Progenitor cell of endocrine pancreas (in vitro differentiated cells): Measurements from ENCODE around the gene GTSE1. TPM values are rescaled to one million over a fixed set of nuclear protein-coding genes. Genes with fewer than 3 reads are reported as not detected.

Source experiments
- DNase-seq: peaks from one replicate; pipeline ENCODE4 v3.0.0; 2021; ENCODE audit warnings: low spot score; ENCODE audit not compliant: unreplicated experiment
- H3K27ac Mint-ChIP-seq: 2 replicates; pipeline ENCODE4 v1.8.0; 2021; ENCODE audit warnings: mild to moderate bottlenecking, moderate library complexity, mixed read lengths
- H3K27me3 Mint-ChIP-seq: 2 replicates; pipeline ENCODE4 v1.8.0; 2021; ENCODE audit warnings: mixed read lengths
- H3K36me3 Mint-ChIP-seq: 2 replicates; pipeline ENCODE4 v1.8.0; 2022; ENCODE audit warnings: mixed read lengths; ENCODE audit not compliant: insufficient read depth
- H3K4me1 Mint-ChIP-seq: 2 replicates; pipeline ENCODE4 v1.8.0; 2021; ENCODE audit warnings: low read depth, mixed read lengths
- H3K4me3 Mint-ChIP-seq: 2 replicates; pipeline ENCODE4 v1.8.0; 2021; ENCODE audit warnings: low read depth, mild to moderate bottlenecking, moderate library complexity, mixed read lengths
- H3K9me3 Mint-ChIP-seq: 2 replicates; pipeline ENCODE4 v1.8.0; 2021; ENCODE audit warnings: low read depth, mixed read lengths
- CTCF ChIP-seq: fragments of 200-600 bp; sonication (generic); IDR thresholded peaks from one replicate; pipeline ENCODE4 v1.5.0; 2021; ENCODE audit warnings: antibody characterized with exemption, mild to moderate bottlenecking; ENCODE audit not compliant: unreplicated experiment
- total RNA-seq: library from RNA; stranded (reverse); gene quantifications from 2 replicates; pipeline ENCODE4 v1.2.1, GENCODE V29; 2021

Gene GTSE1
- total RNA-seq, 1 donor from 2014 or later: 25.1 TPM

GRCh38 chr22:46251266-46251665 is 45.4 kb upstream of the GTSE1 start:
- peaks cover 8% of the 10 kb centered on the region for H3K4me1 Mint-ChIP-seq
- no peaks in the 10 kb centered on the region for H3K27me3 Mint-ChIP-seq
- H3K36me3 Mint-ChIP-seq: peaks cover 1% of the 10 kb centered on the region
- H3K27ac Mint-ChIP-seq: no peak overlapping the region
- H3K4me3 Mint-ChIP-seq: peak overlapping the region; percentile 77
- H3K9me3 Mint-ChIP-seq: no peaks in the 10 kb centered on the region
- DNase-seq: no peak
- no peak for TF ChIP-seq CTCF

- Mint-ChIP-seq H3K9me3 (peaks cover 6% of the 10 kb centered on the region), H3K36me3 (peaks cover 1% of the 10 kb centered on the region), H3K27me3 (peaks cover 4% of the 10 kb centered on the region), H3K4me1 (peaks cover 8% of the 10 kb centered on the region), H3K27ac (no peak overlapping the region), H3K4me3 (peak overlapping the region; percentile 77)
- no peak for DNase-seq
- TF ChIP-seq CTCF: no peak
Measured at GRCh38 chr22:46251816-46252380, 44.8 kb upstream of the GTSE1 start.

- Mint-ChIP-seq H3K9me3 (peaks cover 21% of the 10 kb centered on the region), H3K27me3 (peaks cover 44% of the 10 kb centered on the region)
- no peak for DNase-seq
Measured at GRCh38 chr22:46256358-46256958, 40.2 kb upstream of the GTSE1 start.

GRCh38 chr22:46259374-46259773 is 37.3 kb upstream of the GTSE1 start:
- no peak for TF ChIP-seq CTCF
- Mint-ChIP-seq H3K27me3 (peaks cover 67% of the 10 kb centered on the region), H3K36me3 (peaks cover 12% of the 10 kb centered on the region), H3K4me1 (no peaks in the 10 kb centered on the region), H3K27ac (no peak overlapping the region), H3K9me3 (peaks cover 31% of the 10 kb centered on the region), H3K4me3 (no peak overlapping the region)
- DNase-seq: no peak

More at GRCh38 chr22:46256358-46256958, 40.2 kb upstream of the GTSE1 start:
- no peak overlapping the region for H3K4me3 Mint-ChIP-seq
- TF ChIP-seq CTCF: no peak
- peaks cover 2% of the 10 kb centered on the region for H3K36me3 Mint-ChIP-seq
- no peak overlapping the region for H3K27ac Mint-ChIP-seq
- peaks cover 2% of the 10 kb centered on the region for H3K4me1 Mint-ChIP-seq

GRCh38 chr22:46260038-46260437 is 36.6 kb upstream of the GTSE1 start:
- no peak for TF ChIP-seq CTCF
- peaks cover 13% of the 10 kb centered on the region for H3K36me3 Mint-ChIP-seq
- peaks cover 69% of the 10 kb centered on the region for H3K27me3 Mint-ChIP-seq
- no peaks in the 10 kb centered on the region for H3K4me1 Mint-ChIP-seq
- no peak for DNase-seq
- H3K9me3 Mint-ChIP-seq: peaks cover 31% of the 10 kb centered on the region
- H3K27ac Mint-ChIP-seq: no peak overlapping the region
- no peak overlapping the region for H3K4me3 Mint-ChIP-seq
